A549 treated with CORT108297 at 1 μM for 4 hours (cell line): ENCODE measurements around the gene MTUS2. TPM values are rescaled to one million over a fixed set of nuclear protein-coding genes. Genes with fewer than 3 reads are reported as not detected.

Experiments used
- total RNA-seq: library from RNA; stranded (reverse); fragments of 200-300 nt; extraction: Qiagen RNA extraction; gene quantifications from 5 replicates; pipeline ENCODE4 v1.2.3, GENCODE V29; 2022

Gene MTUS2
- total RNA-seq: 0.01 to 0.02 TPM (median 0.01 TPM) in 5 replicates

DNA sequence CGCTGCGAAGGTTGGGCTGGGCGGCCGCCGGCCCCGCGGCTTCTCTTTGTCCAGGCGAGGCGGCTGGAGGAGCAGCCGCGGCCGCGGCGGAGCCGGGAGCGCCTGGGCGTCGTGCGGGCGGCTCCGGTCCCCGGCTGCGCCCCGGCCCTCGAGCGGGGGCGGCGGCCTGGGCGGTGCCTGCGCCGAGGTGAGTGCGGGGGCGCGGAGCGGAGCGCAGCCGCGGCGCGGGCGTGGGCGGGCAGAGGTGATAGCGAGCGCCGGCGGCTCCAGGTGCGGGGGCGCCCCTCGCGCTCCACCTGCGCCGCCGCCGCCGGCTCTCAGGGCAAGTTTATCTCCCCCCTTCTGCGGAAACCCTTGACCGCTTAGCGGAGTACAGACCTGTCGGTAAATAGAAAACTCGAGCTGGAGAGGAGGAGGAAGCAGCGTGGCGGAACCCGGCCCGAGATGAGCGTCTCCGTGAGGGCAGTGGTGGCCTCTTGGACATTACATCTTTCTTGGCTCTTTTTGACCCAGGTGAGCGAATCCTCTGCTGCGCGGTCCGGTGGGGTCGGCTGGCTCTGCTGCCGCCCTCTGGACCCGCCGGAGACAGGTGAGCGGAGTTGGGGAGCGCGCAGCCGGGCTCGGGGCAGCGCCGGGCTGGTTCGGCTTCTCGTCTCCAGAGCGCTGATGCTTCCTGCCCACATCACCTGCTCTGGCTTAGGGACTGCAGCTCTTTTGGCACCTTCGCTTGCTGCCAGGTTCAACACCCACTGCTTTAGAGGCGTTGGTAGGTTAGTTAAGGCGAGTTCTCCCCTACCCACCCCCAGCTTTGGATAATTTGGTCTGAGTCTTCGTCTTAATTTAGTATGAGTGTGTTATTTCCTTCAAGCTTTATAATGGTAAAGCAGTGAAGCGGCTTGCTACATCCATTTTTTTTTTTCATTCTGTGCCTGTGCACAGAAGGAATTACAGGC, at the start of gene MTUS2:
MTUS2 (plus strand) TSS at position 241 of the 953 bp plus-strand sequence.

Other genes with a start within 250 kb of the MTUS2 start
- 104 to 134 TPM (median 109 TPM) in 5 replicates for gene POMP, start 161.2 kb upstream of the MTUS2 start, total RNA-seq
- 1.5 to 2.0 TPM (median 1.8 TPM) in 5 replicates for gene SLC46A3, start 101.4 kb upstream of the MTUS2 start, total RNA-seq